C4-2B (cell line): ENCODE measurements around the gene KPNA6.

ENCODE experiments used
- CTCF ChIP-seq: fragments of 450-650 bp; conservative IDR thresholded peaks from 2 replicates; pipeline ENCODE4 v1.5.1; 2017; ENCODE audit warnings: mild to moderate bottlenecking
- ZFX ChIP-seq: fragments of 450-650 bp; IDR thresholded peaks from 2 replicates; pipeline ENCODE4 v1.6.1; 2017

- TF ChIP-seq CTCF = no peak
- no peak for TF ChIP-seq ZFX
Measured at GRCh38 chr1:32181065-32181464, 73.2 kb downstream of the KPNA6 start.
